SH-SY5Y (cell line): Measurements from ENCODE around the gene FERMT2.

ENCODE experiments used
- GATA2 ChIP-seq: IDR thresholded peaks from 2 replicates; pipeline ENCODE4 v1.6.1; 2011; ENCODE audit warnings: mild to moderate bottlenecking, low read depth, low read length
- GATA3 ChIP-seq: IDR thresholded peaks from 2 replicates; pipeline ENCODE4 v1.6.1; 2011; ENCODE audit warnings: low read depth, mild to moderate bottlenecking, low read length, moderate library complexity

DNA sequence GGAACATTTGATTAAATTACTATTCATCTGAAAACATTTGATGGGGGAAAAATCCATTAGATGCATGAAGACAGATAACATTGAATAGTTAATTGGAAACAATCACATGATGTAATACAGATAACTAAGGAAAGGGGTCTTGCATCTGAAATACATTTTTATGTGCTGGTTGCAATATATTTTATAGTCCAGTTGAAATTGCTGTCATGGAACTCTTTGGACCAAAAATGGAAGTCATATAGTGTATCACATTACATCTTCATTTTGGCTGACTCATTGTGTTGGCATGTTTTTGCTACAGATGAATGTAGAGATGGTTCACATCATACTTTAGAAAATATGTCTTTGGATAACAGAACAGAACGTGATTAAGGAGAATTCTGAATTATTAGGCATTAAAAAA lies 116.4 kb downstream of the FERMT2 start:
- peak; percentile 83 for TF ChIP-seq GATA3
- no peak for TF ChIP-seq GATA2
